Muscle of leg (tissue), 11 donors: Measurements from ENCODE around the gene DKK2. TPM values are rescaled to one million over a fixed set of nuclear protein-coding genes. Genes with fewer than 3 reads are reported as not detected.
"Not testable (repeated sequence)": the region's sequence is repeated elsewhere in the genome, so short reads cannot be mapped to it uniquely, and the experiment has no call there.

Experiments used
- DNase-seq: peaks from one replicate; pipeline ENCODE4 v3.0.0; 2013
- H3K27ac ChIP-seq: one replicate; pipeline ENCODE4 v1.5.1; 2013; ENCODE audit warnings: mild to moderate bottlenecking, low read length, control low read depth
- H3K27me3 ChIP-seq: one replicate; pipeline ENCODE4 v1.6.1; 2013; ENCODE audit warnings: low read length; ENCODE audit not compliant: control insufficient read depth, insufficient read depth
- H3K36me3 ChIP-seq: one replicate; pipeline ENCODE4 v1.6.1; 2013; ENCODE audit warnings: low read length; ENCODE audit not compliant: control insufficient read depth, insufficient read depth
- H3K4me1 ChIP-seq: one replicate; pipeline ENCODE4 v1.6.1; 2013; ENCODE audit warnings: low read length; ENCODE audit not compliant: control insufficient read depth, insufficient read depth
- H3K4me3 ChIP-seq: one replicate; pipeline ENCODE4 v1.5.1; 2013; ENCODE audit warnings: low read length, control low read depth
- H3K9me3 ChIP-seq: replicated peaks from 2 replicates; pipeline ENCODE4 v1.6.1; 2013; ENCODE audit warnings: low read depth, low read length; ENCODE audit not compliant: control insufficient read depth
- WGBS: methylation state at CpG from one replicate; pipeline ENCODE4 v1.1.5; 2013; ENCODE audit warnings: missing lambda C conversion rate; ENCODE audit not compliant: insufficient coverage; 5-methylcytosine and 5-hydroxymethylcytosine counted together
- polyA plus RNA-seq, 8 donors: library from polyadenylated mRNA; unstranded; fragments of 120-200 nt; gene quantifications; one replicate each; pipeline versions ENCODE4 v1.2.1 to v1.2.3, GENCODE V29; 2013; ENCODE audit warnings: inconsistent platforms in 1 of 8, low replicate concordance in 1 of 8; ENCODE audit not compliant: insufficient read length in 8 of 8, insufficient read depth in 1 of 8
- total RNA-seq: library from RNA; stranded (reverse); fragments of 120-200 nt; gene quantifications from one replicate; pipeline ENCODE4 v1.2.4, GENCODE V29; 2013

The DKK2 gene
- total and polyA plus RNA-seq, 9 donors: 12.1 to 48.5 (median 30.6) TPM

DNA sequence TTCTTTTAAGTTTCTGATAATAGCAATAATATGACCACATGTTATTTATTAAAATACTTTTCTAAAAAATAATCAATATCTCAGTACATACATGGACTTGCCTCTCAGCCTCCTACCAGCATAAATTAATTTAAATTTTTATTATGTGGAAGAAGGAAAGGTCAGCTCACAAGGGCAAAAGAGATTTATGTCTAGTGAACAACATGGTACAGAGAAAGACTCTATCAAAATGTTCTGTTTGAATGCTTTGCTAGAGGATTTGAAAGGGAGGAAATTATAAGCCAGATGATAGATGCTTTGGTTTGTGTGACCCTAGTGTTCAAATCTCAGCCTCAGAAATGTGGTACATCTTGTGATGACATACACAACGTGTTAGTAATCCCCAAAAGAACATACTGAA is 94.3 kb downstream of the DKK2 start:
- DNase-seq: no peak
- no peak overlapping the region for H3K27ac ChIP-seq
- no peaks in the 10 kb centered on the region for H3K4me1 ChIP-seq
- H3K36me3 ChIP-seq: no peaks in the 10 kb centered on the region
- no CpG with 5 or more reads among the region's 1 CpG for WGBS
- no peaks in the 10 kb centered on the region for H3K9me3 ChIP-seq
- no peak overlapping the region for H3K4me3 ChIP-seq
- H3K27me3 ChIP-seq: no peaks in the 10 kb centered on the region

DNA sequence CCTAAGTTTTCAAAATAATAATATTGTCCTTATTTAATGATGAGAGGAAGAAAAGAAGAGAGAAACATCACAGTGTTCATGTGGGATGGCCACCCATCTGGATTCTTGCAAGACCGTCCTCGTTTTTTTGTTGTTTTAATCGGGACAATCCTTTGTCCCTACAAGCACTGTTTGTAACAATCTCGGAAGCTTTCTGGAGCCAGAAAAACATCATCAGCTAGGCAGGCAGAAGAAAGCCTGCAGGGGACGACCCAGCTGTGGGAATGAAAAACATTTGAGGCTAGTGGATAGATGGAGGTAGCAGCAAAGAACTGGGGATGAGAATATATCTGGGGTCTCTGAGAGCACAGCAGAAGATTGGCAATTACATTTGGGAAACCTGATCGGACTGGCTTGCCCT is 105.6 kb downstream of the DKK2 start:
- no peak overlapping the region for H3K4me3 ChIP-seq
- 56% methylated on average over 4 of the region's 6 CpGs for WGBS
- DNase-seq: peak; percentile 52
- peaks cover 3% of the 10 kb centered on the region for H3K4me1 ChIP-seq
- H3K36me3 ChIP-seq: no peaks in the 10 kb centered on the region
- H3K27ac ChIP-seq: no peak overlapping the region
- H3K27me3 ChIP-seq: no peaks in the 10 kb centered on the region
- H3K9me3 ChIP-seq: no peaks in the 10 kb centered on the region

DNA sequence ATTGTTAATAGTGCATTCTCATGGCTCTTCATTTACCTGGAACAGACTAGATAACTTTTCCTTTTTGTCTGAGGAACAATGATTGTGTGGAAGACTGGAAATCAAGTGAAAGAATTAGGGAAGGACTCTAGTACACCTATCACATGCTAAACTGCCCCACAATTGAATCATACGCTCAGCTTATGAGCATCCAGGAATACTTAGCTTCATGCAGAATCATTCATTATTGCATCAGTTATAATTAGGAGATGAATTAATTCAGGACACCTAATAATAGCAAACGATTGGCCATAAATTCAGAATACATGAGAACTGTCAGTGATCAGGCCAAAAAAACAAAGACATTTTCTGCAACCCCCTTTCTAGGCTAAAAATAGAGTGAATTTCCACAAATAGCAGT is 106.9 kb downstream of the DKK2 start:
- Histone ChIP-seq H3K9me3 (no peaks in the 10 kb centered on the region), H3K27ac (no peak overlapping the region), H3K36me3 (no peaks in the 10 kb centered on the region), H3K4me3 (no peak overlapping the region), H3K4me1 (peaks cover 3% of the 10 kb centered on the region), H3K27me3 (no peaks in the 10 kb centered on the region)
- no peak for DNase-seq
- no CpG with 5 or more reads among the region's 2 CpGs for WGBS

DNA sequence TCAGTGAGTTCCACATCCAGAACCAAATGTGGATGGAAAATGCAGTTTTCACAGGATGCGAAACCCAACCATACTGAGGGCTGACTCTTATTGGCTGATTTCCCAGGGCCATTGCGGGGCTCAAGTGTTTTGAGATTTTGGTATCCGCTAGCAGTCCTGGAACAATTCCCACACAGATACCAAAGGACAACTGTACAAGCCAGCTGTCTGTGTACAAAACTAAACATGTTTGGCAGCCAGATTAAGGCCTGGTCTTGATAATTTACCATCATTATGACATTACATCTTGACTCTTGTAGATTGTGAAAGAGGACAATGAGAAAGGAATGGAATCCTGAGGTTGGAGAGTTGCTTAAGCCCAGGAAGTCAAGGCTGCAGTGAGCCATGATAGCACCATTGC is 121.9 kb downstream of the DKK2 start:
- Histone ChIP-seq H3K27ac (peak overlapping the region; percentile 21), H3K9me3 (no peaks in the 10 kb centered on the region), H3K36me3 (no peaks in the 10 kb centered on the region), H3K4me3 (no peak overlapping the region), H3K4me1 (no peaks in the 10 kb centered on the region), H3K27me3 (no peaks in the 10 kb centered on the region)
- 50% methylated on average over 1 of the region's 3 CpGs for WGBS
- peak; percentile 73 for DNase-seq

DNA sequence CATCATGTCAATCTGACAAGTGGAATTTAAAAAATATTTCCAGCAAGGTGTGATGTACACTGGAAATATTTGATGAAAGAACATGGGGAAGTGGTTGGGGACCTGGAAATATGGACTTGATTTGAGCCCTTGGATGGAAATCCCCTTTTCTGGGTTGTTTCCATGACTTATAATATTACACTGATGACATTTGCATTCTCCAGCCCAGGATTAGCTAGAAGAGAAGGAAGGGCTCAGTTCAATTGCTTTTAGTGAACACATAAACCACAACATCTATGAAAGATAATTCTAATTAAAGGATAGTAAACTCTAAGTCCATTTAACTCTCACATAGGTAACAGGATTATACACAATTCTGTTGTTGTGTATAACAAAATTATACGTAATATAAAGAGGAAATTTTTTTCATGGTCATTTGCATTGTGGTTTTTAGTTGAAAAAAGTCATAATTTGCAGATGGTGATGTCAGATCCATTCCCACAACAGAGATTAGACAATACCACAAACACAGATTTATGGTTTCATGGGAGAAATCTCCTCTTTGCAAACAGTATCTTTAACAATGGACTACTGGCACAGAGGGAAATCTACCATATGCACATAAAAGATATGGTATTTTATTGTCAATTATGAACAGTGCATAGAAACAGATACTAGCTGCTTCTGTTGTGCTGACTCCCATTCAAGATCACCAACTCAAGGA is 126.5 kb downstream of the DKK2 start:
- no peak overlapping the region for H3K4me3 ChIP-seq
- H3K9me3 ChIP-seq: no peaks in the 10 kb centered on the region
- no peaks in the 10 kb centered on the region for H3K4me1 ChIP-seq
- H3K27me3 ChIP-seq: no peaks in the 10 kb centered on the region
- H3K36me3 ChIP-seq: no peaks in the 10 kb centered on the region
- no peak for DNase-seq
- no CpG with 5 or more reads among the region's 1 CpG for WGBS
- no peak overlapping the region for H3K27ac ChIP-seq

DNA sequence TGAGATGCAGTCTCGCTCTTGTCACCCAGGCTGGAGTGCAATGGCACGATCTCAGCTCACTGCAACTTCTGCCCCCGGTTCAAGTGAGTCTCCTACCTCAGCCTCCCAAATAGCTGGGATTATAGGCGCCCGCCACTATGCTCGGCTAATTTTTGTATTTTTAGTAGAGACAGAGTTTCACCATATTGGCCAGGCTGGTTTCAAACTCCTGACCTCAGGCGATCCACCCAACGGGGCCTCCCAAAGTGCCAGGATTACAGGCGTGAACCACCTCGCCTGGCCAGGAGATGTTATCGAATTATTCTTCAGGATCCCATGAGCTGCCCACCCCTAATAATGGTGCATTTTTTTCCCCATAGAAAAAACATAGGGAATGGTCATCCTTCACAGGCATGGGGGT is 128.1 kb downstream of the DKK2 start:
- H3K9me3 ChIP-seq, H3K27ac ChIP-seq, DNase-seq, H3K4me1 ChIP-seq, H3K36me3 ChIP-seq, H3K4me3 ChIP-seq, H3K27me3 ChIP-seq: not testable (repeated sequence)
- 95% methylated on average over 6 of the region's 11 CpGs for WGBS

DNA sequence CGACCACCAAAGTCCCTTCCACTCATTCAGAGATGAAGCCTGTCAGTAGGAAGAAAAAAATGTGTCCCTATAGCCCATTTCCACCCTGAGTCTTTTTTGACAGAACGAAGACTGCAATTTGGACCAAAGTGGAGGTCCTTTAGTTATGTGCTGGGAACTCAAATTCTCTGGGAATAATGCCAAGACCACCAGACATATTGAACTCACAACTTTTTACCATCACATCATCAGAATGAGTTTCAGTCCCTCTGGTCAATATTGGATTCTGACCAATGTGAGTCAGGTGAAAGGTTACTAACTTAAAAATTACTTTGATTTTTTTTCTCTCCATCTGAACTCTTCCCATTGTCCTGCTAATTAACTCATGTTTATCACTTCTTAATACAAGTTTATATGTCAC is 128.9 kb downstream of the DKK2 start:
- peak; percentile 23 for DNase-seq
- no peaks in the 10 kb centered on the region for H3K9me3 ChIP-seq
- WGBS: no CpG with 5 or more reads among the region's 2 CpGs
- H3K27ac ChIP-seq: no peak overlapping the region
- no peaks in the 10 kb centered on the region for H3K36me3 ChIP-seq
- H3K27me3 ChIP-seq: no peaks in the 10 kb centered on the region
- no peak overlapping the region for H3K4me3 ChIP-seq
- H3K4me1 ChIP-seq: no peaks in the 10 kb centered on the region

DNA sequence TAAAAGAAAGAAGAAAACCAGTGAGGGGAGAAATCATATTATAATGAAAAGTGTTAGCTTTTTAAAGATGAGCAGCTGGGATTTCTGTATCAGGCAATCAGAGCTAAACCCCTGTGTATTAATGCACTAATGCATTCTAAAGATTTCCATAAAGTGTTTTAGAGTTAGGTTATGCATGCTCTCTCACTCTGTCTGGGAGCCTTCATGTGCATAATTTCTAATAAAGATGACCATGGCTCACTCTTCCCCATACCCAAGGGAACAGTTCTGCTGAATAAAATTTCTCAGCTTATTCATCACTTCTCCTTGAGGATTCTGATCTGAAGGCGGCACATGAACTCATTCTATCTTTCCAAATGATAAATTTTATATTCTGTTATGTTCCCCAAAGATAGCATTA is 129.4 kb downstream of the DKK2 start:
- DNase-seq: peak; percentile 10
- Histone ChIP-seq H3K9me3 (no peaks in the 10 kb centered on the region), H3K4me1 (no peaks in the 10 kb centered on the region), H3K27me3 (no peaks in the 10 kb centered on the region), H3K36me3 (no peaks in the 10 kb centered on the region), H3K4me3 (no peak overlapping the region), H3K27ac (no peak overlapping the region)
- no CpG with 5 or more reads among the region's 1 CpG for WGBS

DNA sequence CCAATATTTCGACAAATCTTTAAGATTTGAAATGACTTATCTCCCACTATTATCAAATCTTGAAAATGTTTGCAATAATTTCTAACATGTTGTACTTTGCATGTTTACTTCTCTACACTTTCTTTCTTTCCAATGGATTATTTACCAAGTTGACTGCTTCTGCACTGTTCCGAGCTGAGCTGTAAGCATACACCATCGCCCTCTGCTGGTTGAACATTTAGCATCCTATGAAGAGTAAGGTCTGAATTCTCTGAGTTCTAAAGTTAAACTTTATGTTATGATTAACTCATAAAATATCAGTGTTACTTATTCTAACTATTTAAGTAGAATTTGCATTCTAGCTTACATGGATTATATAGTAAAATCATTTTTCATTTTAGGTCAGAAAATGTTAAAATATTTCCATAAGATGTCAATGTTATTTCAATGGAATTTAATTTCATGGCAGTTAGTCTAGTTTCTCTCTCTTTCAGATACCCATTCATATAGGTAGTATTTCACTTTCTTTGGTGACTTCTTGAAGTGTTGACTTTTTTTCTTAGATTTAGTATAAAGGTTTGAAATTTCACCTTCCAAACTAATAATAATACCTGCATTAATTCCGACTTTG is 137.4 kb downstream of the DKK2 start:
- H3K9me3 ChIP-seq: no peaks in the 10 kb centered on the region
- H3K27me3 ChIP-seq: no peaks in the 10 kb centered on the region
- no peaks in the 10 kb centered on the region for H3K4me1 ChIP-seq
- no peak overlapping the region for H3K27ac ChIP-seq
- no peaks in the 10 kb centered on the region for H3K36me3 ChIP-seq
- no CpG with 5 or more reads among the region's 4 CpGs for WGBS
- peak; percentile 74 for DNase-seq
- no peak overlapping the region for H3K4me3 ChIP-seq

DNA sequence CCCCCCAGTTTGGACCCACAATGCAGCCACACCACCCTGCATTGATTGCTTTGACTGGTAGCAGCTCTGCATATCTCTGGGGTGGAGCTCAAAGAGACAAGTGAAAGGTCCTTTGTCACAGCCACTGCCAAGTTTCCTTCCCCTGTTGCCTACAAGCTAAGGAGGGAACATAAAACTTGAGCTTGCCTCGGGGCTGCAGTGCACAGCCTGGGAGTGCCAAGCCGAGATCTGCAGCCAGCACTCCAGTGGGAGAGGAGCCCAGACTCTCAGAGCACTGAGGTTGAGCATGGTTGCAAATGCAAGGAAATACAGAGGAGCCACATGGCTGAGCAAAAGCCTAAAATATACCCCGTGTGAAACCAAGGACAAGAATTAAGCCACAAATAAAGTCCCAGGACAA is 142.2 kb downstream of the DKK2 start:
- no peak overlapping the region for H3K4me3 ChIP-seq
- no peaks in the 10 kb centered on the region for H3K9me3 ChIP-seq
- H3K27me3 ChIP-seq: no peaks in the 10 kb centered on the region
- no peak overlapping the region for H3K27ac ChIP-seq
- no peaks in the 10 kb centered on the region for H3K36me3 ChIP-seq
- no peaks in the 10 kb centered on the region for H3K4me1 ChIP-seq
- no peak for DNase-seq
- 60% methylated on average over 1 of the region's 3 CpGs for WGBS
